H1 (cell line): ENCODE measurements around the gene ZCCHC3. TPM values are rescaled to one million over a fixed set of nuclear protein-coding genes. Genes with fewer than 3 reads are reported as not detected.

Experiments used
- BACH1 ChIP-seq: IDR thresholded peaks from 2 replicates; pipeline ENCODE4 v1.6.1; 2012; ENCODE audit warnings: low read length, improper control_type of control experiment
- CREB1 ChIP-seq: IDR thresholded peaks from 2 replicates; pipeline ENCODE4 v1.6.1; 2012; ENCODE audit warnings: inconsistent platforms
- E2F6 ChIP-seq: IDR thresholded peaks from 2 replicates; pipeline ENCODE4 v1.6.1; 2012; ENCODE audit warnings: inconsistent platforms
- HDAC2 ChIP-seq, 2 experiments: fragments of 300-600 bp in 1 of 2; sonication (generic) in 1 of 2; IDR thresholded peaks; 2 replicates each; pipeline ENCODE4 v1.6.1; 2011 to 2012; ENCODE audit warnings: low read depth in 2 of 2, low read length in 2 of 2, mild to moderate bottlenecking in 2 of 2, moderate library complexity in 2 of 2, borderline replicate concordance in 1 of 2, inconsistent platforms in 1 of 2
- JUN ChIP-seq: IDR thresholded peaks from 2 replicates; pipeline ENCODE4 v1.6.1; 2011; ENCODE audit warnings: low read depth, mild to moderate bottlenecking, improper control_type of control experiment, low read length
- POLR2A ChIP-seq, 2 experiments: IDR thresholded peaks; 1 replicate in 1 of 2; 2 replicates in 1 of 2; pipeline ENCODE4 v1.6.1; 2011; ENCODE audit warnings: low read depth in 2 of 2, low read length in 2 of 2, mild to moderate bottlenecking in 2 of 2; ENCODE audit errors: control extremely low read depth in 1 of 2
- POU5F1 ChIP-seq: IDR thresholded peaks from 2 replicates; pipeline ENCODE4 v1.6.1; 2011; ENCODE audit warnings: low read depth, mild to moderate bottlenecking, low read length, moderate library complexity
- RAD21 ChIP-seq, 2 experiments: IDR thresholded peaks in 1 of 2; conservative IDR thresholded peaks in 1 of 2; 2 replicates each; pipeline ENCODE4 v1.6.1; 2011; ENCODE audit warnings: low read depth in 2 of 2, low read length in 2 of 2, improper control_type of control experiment in 1 of 2, inconsistent platforms in 1 of 2, mild to moderate bottlenecking in 1 of 2, moderate library complexity in 1 of 2
- RBBP5 ChIP-seq: IDR thresholded peaks from 2 replicates; pipeline ENCODE4 v1.7.1; 2012; ENCODE audit warnings: low read depth, mild to moderate bottlenecking, inconsistent platforms, low read length, moderate library complexity, borderline replicate concordance
- SAP30 ChIP-seq: fragments of 300-600 bp; sonication (generic); IDR thresholded peaks from 2 replicates; pipeline ENCODE4 v1.7.1; 2012; ENCODE audit warnings: low read length, moderate library complexity, mild to moderate bottlenecking, inconsistent platforms; ENCODE audit not compliant: insufficient read depth, insufficient replicate concordance
- SP1 ChIP-seq: IDR thresholded peaks from 2 replicates; pipeline ENCODE4 v1.6.1; 2011; ENCODE audit warnings: low read depth, low read length
- SP2 ChIP-seq: IDR thresholded peaks from 2 replicates; pipeline ENCODE4 v1.6.1; 2012; ENCODE audit warnings: mild to moderate bottlenecking, low read length, inconsistent platforms
- SRF ChIP-seq: IDR thresholded peaks from 2 replicates; pipeline ENCODE4 v1.6.1; 2011; ENCODE audit warnings: mild to moderate bottlenecking, low read depth, low read length, moderate library complexity
- TAF7 ChIP-seq: optimal IDR thresholded peaks from 2 replicates; pipeline ENCODE3; 2011; ENCODE audit warnings: low read depth, mild to moderate bottlenecking, inconsistent platforms, low read length, moderate library complexity, borderline replicate concordance
- polyA plus RNA-seq, 7 experiments: library from polyadenylated mRNA; depleted of rRNA in 3 of 7; stranded (reverse) in 5 of 7; unstranded in 2 of 7; fragments of >200 nt in 5 of 7; fragments of 200-250 nt in 2 of 7; gene quantifications; 1 replicate in 5 of 7; 2 replicates in 1 of 7; 4 replicates in 1 of 7; pipeline versions ENCODE4 v1.2.1 to v1.2.3, GENCODE V29; 2011 to 2013; ENCODE audit warnings: missing spikeins in 2 of 7, mixed read lengths in 2 of 7
- total RNA-seq: library from RNA; stranded (reverse); fragmentation: NEBNext Ultra II Directional; extraction: Animal tissue kit (Norgen Biotek cat#: 25700); gene quantifications from 2 replicates; pipeline ENCODE4 v1.2.1, GENCODE V29; 2021

ZCCHC3 gene
- total and polyA plus RNA-seq, 2 of the 8 experiments (the other 6 are each of a cell fraction or from before 2014, with no cell fraction given) = 33.7 to 52.4 TPM

GRCh38 chr20:309841-310644, 12.7 kb downstream of the ZCCHC3 start (continued):
- TF ChIP-seq E2F6 = peak; percentile 48; the same call in 1 of the 2 replicates
- peak; percentile 26; the same call in 1 of the 2 replicates for TF ChIP-seq SP2
- no peak for TF ChIP-seq RAD21 (IDR thresholded peaks at IDR 0.05 in 1 of 2, conservative IDR thresholded peaks at IDR 0.05 in 1 of 2; ENCODE audit: low read depth in 2 of 2, low read length in 2 of 2)
- peak; percentile 88 for TF ChIP-seq SP1
- TF ChIP-seq CREB1 = peak; percentile 53; the same call in 1 of the 2 replicates
- TF ChIP-seq SRF = no peak
- peak; percentile 70 for TF ChIP-seq SAP30
- TF ChIP-seq JUN = no peak
- no peak for TF ChIP-seq POU5F1
- TF ChIP-seq BACH1 = no peak
- peak; percentile 82; the same call in 1 of the 2 replicates for TF ChIP-seq RBBP5
- TF ChIP-seq TAF7 = peak; percentile 21
- TF ChIP-seq POLR2A (IDR thresholded peaks at IDR 0.05; ENCODE audit: control extremely low read depth in 1 of 2, low read depth in 2 of 2, low read length in 2 of 2) = peak; percentile 54 to 77
- TF ChIP-seq HDAC2 (IDR thresholded peaks at IDR 0.05; ENCODE audit: borderline replicate concordance in 1 of 2, low read depth in 2 of 2, low read length in 2 of 2) = peak in 1 of 2 experiments; percentile 72; a peak in 1 of 4 replicates
